Hindlimb muscle (tissue), 1 donor: ENCODE data around the gene NES. TPM values are rescaled to one million over a fixed set of nuclear protein-coding genes. Genes with fewer than 3 reads are reported as not detected.

ENCODE experiments used
- DNase-seq: peaks from one replicate; pipeline ENCODE4 v3.0.0-alpha.2; 2013
- polyA plus RNA-seq: library from polyadenylated mRNA; unstranded; fragments of 120-200 nt; gene quantifications from one replicate; pipeline ENCODE4 v1.2.1, GENCODE V29; 2013; ENCODE audit not compliant: insufficient read length

The NES gene
- polyA plus RNA-seq = 1,095 TPM

- peak; percentile 87 for DNase-seq
Observed at GRCh38 chr1:156676820-156677615, at the start of gene NES. Gene NES (minus strand): TSS chr1:156677407. CDS start chr1:156677264, 143 bp downstream.

- DNase-seq = no peak
Observed at GRCh38 chr1:156726549-156727226, 49.5 kb upstream of the NES start.

GRCh38 chr1:156725683-156726280, 48.6 kb upstream of the NES start:
- peak; percentile 91 for DNase-seq

- no peak for DNase-seq
Observed at GRCh38 chr1:156721535-156721934, 44.3 kb upstream of the NES start.

GRCh38 chr1:156721131-156721530, 43.9 kb upstream of the NES start:
- no peak for DNase-seq

GRCh38 chr1:156717351-156717750, 40.1 kb upstream of the NES start:
- no peak for DNase-seq

- DNase-seq = no peak
Observed at GRCh38 chr1:156714830-156715229, 37.6 kb upstream of the NES start.

- no peak for DNase-seq
Observed at GRCh38 chr1:156712626-156713025, 35.4 kb upstream of the NES start.

- peak; percentile 64 for DNase-seq
Observed at GRCh38 chr1:156711011-156711817, 34.0 kb upstream of the NES start.

GRCh38 chr1:156709757-156710489, 32.7 kb upstream of the NES start:
- peak; percentile 65 for DNase-seq

- no peak for DNase-seq
Observed at GRCh38 chr1:156709031-156709430, 31.8 kb upstream of the NES start.

GRCh38 chr1:156708218-156708661, 31.0 kb upstream of the NES start:
- DNase-seq = no peak

GRCh38 chr1:156707417-156708217, 30.4 kb upstream of the NES start:
- peak; percentile 77 for DNase-seq

- peak; percentile 93 for DNase-seq
Observed at GRCh38 chr1:156706657-156707416, 29.6 kb upstream of the NES start.

- DNase-seq = peak; percentile 88
Observed at GRCh38 chr1:156705918-156706656, 28.9 kb upstream of the NES start.

GRCh38 chr1:156705321-156705917, 28.2 kb upstream of the NES start, which contains the start of gene CRABP2:
Gene CRABP2 (minus strand): TSS chr1:156705583. CDS start chr1:156705446, 137 bp downstream.
- DNase-seq = peak; percentile 83

- DNase-seq = no peak
Observed at GRCh38 chr1:156704930-156705320, 27.7 kb upstream of the NES start.

- no peak for DNase-seq
Observed at GRCh38 chr1:156704166-156704711, 27.0 kb upstream of the NES start.

GRCh38 chr1:156703741-156704140, 26.5 kb upstream of the NES start:
- DNase-seq = no peak
